Measurements from ENCODE around the gene TACR1.

Gene TACR1

DNA sequence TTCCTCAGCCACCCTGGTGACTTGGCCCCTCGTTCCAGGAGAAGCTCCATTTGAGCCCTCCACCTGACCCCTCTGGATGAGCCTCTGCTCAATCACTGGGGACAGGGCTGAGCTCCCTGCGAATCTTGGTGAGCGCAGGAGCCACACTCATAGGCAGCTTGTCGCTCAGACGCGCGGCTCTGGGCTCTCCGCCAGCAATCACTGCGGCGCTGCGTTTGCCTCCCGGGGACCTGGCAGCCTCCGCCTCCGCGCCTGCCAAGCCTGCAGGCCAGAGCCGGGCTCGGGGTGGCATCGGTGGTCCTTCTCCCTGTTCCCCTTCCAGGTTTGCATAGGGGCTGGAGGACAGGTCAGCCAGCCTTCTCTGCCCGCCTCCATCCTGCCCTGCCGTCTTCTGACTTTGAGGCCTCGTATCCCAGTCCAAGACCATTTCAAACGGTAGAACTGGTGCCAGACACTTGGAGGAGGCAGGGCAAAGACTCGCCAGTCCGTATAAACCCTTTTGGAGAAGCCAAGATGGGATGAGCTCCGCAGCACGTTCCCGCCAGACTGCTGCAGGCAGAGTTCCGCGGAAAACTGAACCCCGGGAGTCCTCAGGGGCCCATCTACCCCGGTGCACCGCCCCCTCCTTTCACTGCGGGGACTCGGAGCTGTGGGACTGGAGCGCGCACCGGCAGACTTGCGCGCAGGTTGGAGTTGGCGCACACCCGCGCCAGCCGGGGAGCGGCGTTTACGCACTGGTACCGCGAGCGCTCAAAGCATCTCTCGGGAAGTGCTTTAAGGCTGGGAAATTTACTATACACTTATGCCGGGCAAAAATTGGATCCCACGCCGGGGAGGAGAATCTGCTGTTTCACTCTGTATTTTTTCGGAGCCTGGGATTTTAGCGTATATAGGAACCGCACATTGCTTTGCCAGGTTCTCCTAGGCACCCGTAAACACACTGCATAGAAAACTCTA is 1.1 kb upstream of the TACR1 start:
- DNase-seq (ENCODE audit: extremely low spot score): peak; percentile 24
- ChIA-PET CTCF (interaction anchor here (0.7 to 2.6 kb wide), 40 partner anchors 9 to 440 kb away, joined by 3 to 22 read pairs (median 4); no protein-coding TSS in a partner anchor), POLR2A (interaction anchor here (1.3 kb wide), 1 partner anchor 233 kb away, joined by 3 read pairs; no protein-coding TSS in a partner anchor)
- no peak for TF ChIP-seq CTCF (IDR thresholded peaks at IDR 0.05; ENCODE audit: control extremely low read depth, extremely low read depth, low read depth, missing control alignments)

DNA sequence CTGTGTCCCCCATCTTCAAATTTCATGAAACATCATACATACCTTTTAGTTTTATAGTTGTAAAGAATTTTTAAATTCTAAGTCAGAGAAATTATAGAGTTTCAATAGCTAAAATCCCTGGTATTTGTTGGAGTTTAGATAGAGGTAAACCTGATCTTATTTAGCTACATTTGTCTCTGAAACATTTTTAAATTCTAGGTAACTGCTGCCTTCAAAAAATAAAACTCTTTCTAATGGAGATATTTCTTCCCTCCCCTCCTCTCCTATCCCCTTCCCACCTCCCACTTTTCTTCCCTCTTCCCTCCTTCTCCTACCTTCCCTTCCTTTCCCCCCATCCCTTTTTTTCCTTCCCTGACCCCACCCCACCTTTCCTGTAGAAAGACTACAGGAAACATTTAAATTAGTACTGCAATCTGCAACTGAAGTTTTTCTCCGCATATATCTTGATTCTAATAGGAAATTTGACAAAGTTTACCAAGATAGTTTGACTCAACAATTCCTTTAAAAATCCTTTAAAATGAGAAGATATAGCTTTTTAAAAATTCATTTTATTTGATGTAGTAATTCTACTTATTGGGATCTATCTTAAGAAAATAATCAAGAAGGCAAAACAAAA is 4.1 kb downstream of the TACR1 start:
- no peak for TF ChIP-seq CTCF (IDR thresholded peaks at IDR 0.05; ENCODE audit: control extremely low read depth, extremely low read depth, low read depth, missing control alignments)
- no peak for DNase-seq (ENCODE audit: extremely low spot score)

GRCh38 chr2:75194184-75194868 is 5.0 kb downstream of the TACR1 start:
- ChIA-PET CTCF (interaction anchor here (0.6 to 1.4 kb wide), 3 partner anchors 130 to 275 kb away, joined by 3 read pairs; no protein-coding TSS in a partner anchor), POLR2A (no interaction called here)
- no peak for TF ChIP-seq CTCF (IDR thresholded peaks at IDR 0.05; ENCODE audit: control extremely low read depth, extremely low read depth, low read depth, missing control alignments)
- no peak for DNase-seq (ENCODE audit: extremely low spot score)

More for the DNA sequence above, 4.1 kb downstream of the TACR1 start:
- POLR2A ChIA-PET: interaction anchor here (0.6 kb wide), 1 partner anchor 218 kb away, joined by 8 read pairs; no protein-coding TSS in a partner anchor
- CTCF ChIA-PET: interaction anchor here (1.4 to 1.6 kb wide), 2 partner anchors 205 to 210 kb away, joined by 3 read pairs; no protein-coding TSS in a partner anchor

DNA sequence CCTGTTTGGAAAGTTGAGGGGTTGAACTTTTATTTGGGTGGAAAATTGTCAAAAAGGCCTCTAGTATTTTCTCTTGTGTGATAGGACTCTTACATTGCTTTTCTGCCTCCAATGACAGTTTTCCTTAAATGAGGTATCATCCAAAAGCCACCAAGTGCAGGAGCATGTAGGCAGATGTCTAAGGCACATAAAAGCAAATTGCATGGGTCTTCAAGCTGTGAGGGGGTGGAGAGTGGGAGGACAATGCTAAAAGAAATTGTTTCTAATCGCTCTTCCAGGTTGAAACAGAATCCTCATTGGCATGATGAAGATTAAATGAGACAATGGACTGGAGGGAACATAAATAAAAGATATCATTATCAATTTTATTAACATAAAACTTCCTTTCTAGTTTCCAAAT is 6.8 kb downstream of the TACR1 start:
- no peak for TF ChIP-seq CTCF (IDR thresholded peaks at IDR 0.05; ENCODE audit: control extremely low read depth, extremely low read depth, low read depth, missing control alignments)
- ChIA-PET CTCF (interaction anchor here (1.0 kb wide), 1 partner anchor 8 kb away, joined by 3 read pairs; no protein-coding TSS in a partner anchor), POLR2A (no interaction called here)
- no peak for DNase-seq (ENCODE audit: extremely low spot score)

DNA sequence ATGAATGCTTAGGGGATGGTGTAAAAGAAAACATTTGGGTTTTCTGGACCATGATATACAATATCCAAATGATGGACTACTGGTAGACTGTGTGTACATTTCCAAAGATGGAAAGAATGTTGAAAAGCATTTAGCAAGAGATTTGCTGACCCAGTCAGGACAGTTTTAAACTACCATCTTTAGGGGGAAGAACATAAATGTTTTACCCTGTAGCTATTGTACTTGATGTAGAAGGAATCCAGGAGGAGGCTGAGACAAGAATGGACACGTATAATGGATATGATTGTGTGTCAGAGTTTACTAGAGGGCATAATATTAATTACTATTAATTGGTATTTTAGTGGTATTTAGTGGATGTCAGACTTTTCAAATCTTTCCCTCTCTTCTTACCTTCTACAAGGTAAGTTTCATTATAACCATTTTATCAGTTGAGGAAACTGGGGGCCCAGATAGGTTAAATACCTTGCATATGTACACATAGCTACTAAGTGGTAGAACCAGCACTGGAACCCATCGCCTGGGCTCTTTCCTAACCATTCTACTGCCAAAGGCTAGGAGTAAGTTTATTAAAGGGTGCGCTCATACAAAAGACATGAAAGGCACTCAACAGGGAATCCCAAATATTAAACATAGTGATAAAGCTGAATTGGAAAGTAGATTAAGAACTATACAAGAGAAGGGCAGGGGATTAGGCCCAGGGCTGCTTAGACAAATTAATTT is 8.9 kb downstream of the TACR1 start:
- CTCF ChIA-PET: interaction anchor here (1.6 to 4.1 kb wide), 3 partner anchors 9 to 11 kb away, joined by 3 to 22 read pairs (median 6); partner anchors contain the start of gene TACR1
- DNase-seq (ENCODE audit: extremely low spot score): no peak
- TF ChIP-seq CTCF (IDR thresholded peaks at IDR 0.05; ENCODE audit: control extremely low read depth, extremely low read depth, low read depth, missing control alignments): no peak
- POLR2A ChIA-PET: no interaction called here

All from GM10248 (cell line).